Brain microvascular endothelial cell (primary cell): Measurements from ENCODE around the gene AFF4.

Experiments used
- DNase-seq: peaks from one replicate; pipeline ENCODE4 v3.0.0-alpha.2; 2020
- H3K27ac ChIP-seq: fragments of 250-450 bp; sonication (Bioruptor Pico); 2 replicates; pipeline ENCODE4 v1.5.1; 2020; ENCODE audit warnings: mild to moderate bottlenecking, moderate library complexity
- H3K27me3 ChIP-seq: fragments of 250-450 bp; sonication (Bioruptor Pico); replicated peaks from 2 replicates; pipeline ENCODE4 v1.5.1; 2020; ENCODE audit warnings: mild to moderate bottlenecking
- H3K36me3 ChIP-seq: fragments of 250-450 bp; sonication (Bioruptor Pico); replicated peaks from 2 replicates; pipeline ENCODE4 v1.5.1; 2020; ENCODE audit warnings: mild to moderate bottlenecking
- H3K4me3 ChIP-seq: 2 replicates; pipeline ENCODE4 v1.5.1; 2011; ENCODE audit warnings: low read depth, mild to moderate bottlenecking, control low read depth, low read length, moderate library complexity
- CTCF ChIP-seq: IDR thresholded peaks from 2 replicates; pipeline ENCODE4 v1.5.1; 2011; ENCODE audit warnings: low read depth, mild to moderate bottlenecking, moderate library complexity, low read length, control low read depth, inconsistent platforms; ENCODE audit errors: missing control alignments
- in situ Hi-C: cut with HindIII; loops from 2 replicates; pipeline ENCODE4 v1.10.0; 2017; ENCODE audit warnings: low sequenced_read_pairs, low pct_ligation_motif_present

AFF4 gene

GRCh38 chr5:132829742-132830435, 133.5 kb downstream of the AFF4 start:
- in situ Hi-C loops, result no loop called here
- H3K4me3 ChIP-seq, result peak overlapping the region; percentile 61
- no peak overlapping the region for H3K27ac ChIP-seq
- peak; percentile 77 for TF ChIP-seq CTCF
- no peaks in the 10 kb centered on the region for H3K36me3 ChIP-seq
- DNase-seq, result peak; percentile 43
- H3K27me3 ChIP-seq, result no peaks in the 10 kb centered on the region

DNA sequence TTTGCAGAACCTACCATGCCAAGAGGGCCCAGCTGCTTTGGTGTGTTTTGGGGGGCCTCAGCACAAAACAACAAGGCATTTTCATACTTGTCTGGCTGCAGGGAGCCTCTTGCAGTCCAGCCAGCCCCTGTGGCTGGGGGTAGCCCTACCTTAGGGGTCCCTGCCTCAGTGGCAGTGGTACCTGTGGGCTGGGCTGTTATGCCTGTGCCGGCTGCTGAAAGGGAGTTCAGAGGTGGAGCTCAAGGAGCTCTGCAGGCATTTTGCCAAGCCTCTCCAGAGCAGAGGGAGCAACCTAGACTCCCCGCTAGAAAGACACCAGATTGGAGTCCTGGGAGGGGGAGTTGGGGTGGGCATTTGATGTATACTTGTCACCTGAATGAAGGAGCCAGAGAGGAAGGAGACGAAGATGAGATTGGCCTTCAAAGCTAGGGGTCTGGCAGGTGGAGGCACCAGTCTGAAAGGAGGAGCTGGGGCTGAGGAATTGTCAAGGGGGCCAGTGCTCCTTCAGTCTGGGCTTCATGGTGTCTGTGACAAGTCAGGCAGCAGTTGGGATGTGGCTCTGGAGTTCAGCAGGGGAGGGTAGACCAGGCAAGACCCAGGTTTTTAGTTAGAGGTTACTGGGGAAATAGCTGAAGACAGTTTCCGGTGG, 134.5 kb downstream of the AFF4 start:
- TF ChIP-seq CTCF, result no peak
- Histone ChIP-seq H3K36me3 (no peaks in the 10 kb centered on the region), H3K27me3 (no peaks in the 10 kb centered on the region), H3K4me3 (no peak overlapping the region), H3K27ac (no peak overlapping the region)
- DNase-seq, result no peak
- in situ Hi-C loops, result no loop called here

GRCh38 chr5:132827943-132828673, 135.3 kb downstream of the AFF4 start:
- Histone ChIP-seq H3K4me3 (no peak overlapping the region), H3K36me3 (no peaks in the 10 kb centered on the region), H3K27ac (no peak overlapping the region), H3K27me3 (no peaks in the 10 kb centered on the region)
- DNase-seq, result no peak
- in situ Hi-C loops, result no loop called here
- TF ChIP-seq CTCF, result no peak

DNA sequence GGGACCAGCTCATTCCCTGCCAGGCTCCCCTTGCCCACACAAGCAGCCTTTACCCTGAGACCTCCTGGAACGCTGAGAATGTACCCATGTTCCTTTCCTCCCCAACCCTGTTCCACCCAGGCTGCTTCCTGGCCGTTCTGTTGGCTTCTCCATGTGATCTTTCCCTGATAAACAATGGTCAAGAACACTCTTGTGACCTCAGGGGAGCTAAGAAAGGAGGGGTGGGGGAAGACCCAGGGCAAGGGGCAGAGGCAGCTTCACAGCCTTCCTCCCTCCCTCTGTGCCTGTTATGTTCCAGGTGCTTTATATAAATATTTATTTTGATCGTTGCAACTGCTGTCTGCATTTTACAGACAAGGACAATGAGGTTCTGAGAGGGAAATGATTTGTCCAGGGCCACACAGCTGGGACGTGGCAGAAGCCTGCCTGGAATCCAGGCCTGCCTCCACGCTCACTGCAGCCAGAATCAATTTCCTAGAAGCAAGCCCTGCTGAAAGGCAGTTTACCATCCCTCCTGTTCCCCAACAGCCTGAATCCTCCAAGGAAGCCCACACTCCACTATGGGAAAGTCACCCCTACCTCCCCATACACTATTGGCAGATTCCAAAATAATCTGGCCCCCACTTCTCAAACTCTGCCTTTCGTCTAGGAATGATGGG, 136.9 kb downstream of the AFF4 start:
- H3K27ac ChIP-seq, result no peak overlapping the region
- no peak for TF ChIP-seq CTCF
- H3K4me3 ChIP-seq, result no peak overlapping the region
- no peaks in the 10 kb centered on the region for H3K27me3 ChIP-seq
- in situ Hi-C loops, result no loop called here
- H3K36me3 ChIP-seq, result no peaks in the 10 kb centered on the region
- no peak for DNase-seq

DNA sequence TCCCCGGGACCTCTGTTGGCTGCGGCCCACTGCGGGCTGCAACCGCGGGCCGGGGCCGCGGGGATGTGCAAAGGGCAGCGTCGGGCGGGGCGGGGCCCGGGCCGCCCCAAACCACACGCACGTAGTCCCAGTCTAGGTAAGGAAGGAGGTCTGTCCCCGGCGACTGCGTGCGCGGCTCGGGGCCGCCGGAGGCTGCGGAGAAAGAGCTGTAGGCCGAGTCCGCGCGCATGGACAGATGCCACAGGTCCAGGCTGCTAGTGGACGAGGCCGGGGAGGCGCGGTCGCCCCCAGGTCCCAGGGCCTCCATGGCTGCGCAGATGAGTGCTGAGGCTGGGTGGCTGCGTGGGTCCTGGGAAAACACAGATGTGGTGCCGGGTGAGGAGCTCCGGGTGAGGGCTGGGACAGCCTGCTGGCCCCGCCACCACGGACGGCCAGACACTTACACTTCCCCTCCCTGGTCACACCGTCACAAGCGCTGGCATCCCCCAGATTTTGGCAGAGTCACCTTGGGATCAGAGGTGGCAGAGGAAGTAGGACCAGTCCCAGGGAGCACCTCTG, 137.5 kb downstream of the AFF4 start:
- no peaks in the 10 kb centered on the region for H3K36me3 ChIP-seq
- H3K4me3 ChIP-seq, result peak overlapping the region; percentile 12
- H3K27ac ChIP-seq, result no peak overlapping the region
- in situ Hi-C loops, result no loop called here
- H3K27me3 ChIP-seq, result no peaks in the 10 kb centered on the region
- no peak for TF ChIP-seq CTCF
- no peak for DNase-seq
